IPS-18a (cell line): ENCODE data around the gene SLC17A9.
A peak's percentile ranks its signal among the peaks of the same experiment; 100 is the strongest.

Source experiments
- H3K27ac ChIP-seq: one replicate; pipeline ENCODE4 v1.5.1; 2013; ENCODE audit warnings: low read length
- H3K27me3 ChIP-seq: one replicate; pipeline ENCODE4 v1.6.1; 2013; ENCODE audit warnings: mild to moderate bottlenecking, low read length; ENCODE audit not compliant: control insufficient read depth, insufficient read depth
- H3K36me3 ChIP-seq: one replicate; pipeline ENCODE4 v1.6.1; 2013; ENCODE audit warnings: low read depth, low read length; ENCODE audit not compliant: control insufficient read depth
- H3K4me1 ChIP-seq: one replicate; pipeline ENCODE4 v1.6.1; 2013; ENCODE audit warnings: low read depth, low read length; ENCODE audit not compliant: control insufficient read depth
- H3K4me3 ChIP-seq: one replicate; pipeline ENCODE4 v1.5.1; 2013; ENCODE audit warnings: low read length
- H3K9ac ChIP-seq: one replicate; pipeline ENCODE4 v1.6.1; 2013; ENCODE audit warnings: mild to moderate bottlenecking, low read length, moderate library complexity
- H3K9me3 ChIP-seq: one replicate; pipeline ENCODE4 v1.6.1; 2013; ENCODE audit warnings: low read depth, low read length; ENCODE audit not compliant: control insufficient read depth

The SLC17A9 gene, protein sequence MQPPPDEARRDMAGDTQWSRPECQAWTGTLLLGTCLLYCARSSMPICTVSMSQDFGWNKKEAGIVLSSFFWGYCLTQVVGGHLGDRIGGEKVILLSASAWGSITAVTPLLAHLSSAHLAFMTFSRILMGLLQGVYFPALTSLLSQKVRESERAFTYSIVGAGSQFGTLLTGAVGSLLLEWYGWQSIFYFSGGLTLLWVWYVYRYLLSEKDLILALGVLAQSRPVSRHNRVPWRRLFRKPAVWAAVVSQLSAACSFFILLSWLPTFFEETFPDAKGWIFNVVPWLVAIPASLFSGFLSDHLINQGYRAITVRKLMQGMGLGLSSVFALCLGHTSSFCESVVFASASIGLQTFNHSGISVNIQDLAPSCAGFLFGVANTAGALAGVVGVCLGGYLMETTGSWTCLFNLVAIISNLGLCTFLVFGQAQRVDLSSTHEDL

GRCh38 chr20:62952373-62952967 is at the start of gene SLC17A9:
Gene SLC17A9 (plus strand): TSS chr20:62952709. CDS start chr20:62952831, 122 bp downstream.
- peaks cover 15% of the 10 kb centered on the region for H3K4me1 ChIP-seq
- H3K9me3 ChIP-seq, result no peaks in the 10 kb centered on the region
- peak within 1 kb of the TSS; percentile 48 for H3K4me3 ChIP-seq
- no peak within 1 kb of the TSS for H3K27ac ChIP-seq
- no peaks in the 10 kb centered on the region for H3K27me3 ChIP-seq
- H3K36me3 ChIP-seq, result peaks cover 16% of the 10 kb centered on the region
- H3K9ac ChIP-seq, result no peak within 1 kb of the TSS

DNA sequence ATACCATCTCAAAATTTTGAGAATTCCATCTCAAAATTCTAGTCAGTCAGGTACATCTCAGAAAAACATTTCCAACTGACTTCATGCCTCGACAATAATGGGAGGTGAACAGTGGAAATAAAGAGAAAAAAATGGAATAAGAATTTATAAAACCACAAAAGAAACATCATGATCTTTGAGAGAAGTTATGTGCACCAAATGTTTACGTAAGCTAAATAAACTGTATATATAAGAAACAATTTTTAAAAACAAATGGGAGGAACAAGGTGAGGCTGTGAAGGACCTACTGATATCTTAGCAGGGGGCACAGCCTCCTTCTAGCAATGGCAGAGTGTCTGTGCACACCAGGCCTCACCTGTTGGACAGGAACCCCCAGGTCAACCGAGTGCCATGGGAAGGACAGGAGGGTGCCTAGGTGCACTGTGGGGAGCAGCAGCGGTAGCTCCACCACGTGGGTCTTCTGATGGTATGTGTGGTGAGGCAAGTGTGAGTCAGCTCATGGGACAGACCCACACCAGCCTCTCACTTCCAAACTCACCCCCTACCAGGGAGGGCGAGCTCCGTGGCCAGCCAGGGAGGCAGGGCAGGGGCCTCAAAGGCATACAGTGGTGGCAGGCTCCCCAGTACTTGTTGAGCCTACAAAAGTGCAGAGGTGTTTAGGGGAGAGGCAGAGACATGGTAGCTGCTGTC is 49.4 kb upstream of the SLC17A9 start:
- Histone ChIP-seq H3K27ac (no peak overlapping the region), H3K9me3 (no peaks in the 10 kb centered on the region), H3K4me1 (peaks cover 22% of the 10 kb centered on the region), H3K27me3 (no peaks in the 10 kb centered on the region), H3K36me3 (peaks cover 66% of the 10 kb centered on the region), H3K9ac (no peak overlapping the region), H3K4me3 (no peak overlapping the region)

DNA sequence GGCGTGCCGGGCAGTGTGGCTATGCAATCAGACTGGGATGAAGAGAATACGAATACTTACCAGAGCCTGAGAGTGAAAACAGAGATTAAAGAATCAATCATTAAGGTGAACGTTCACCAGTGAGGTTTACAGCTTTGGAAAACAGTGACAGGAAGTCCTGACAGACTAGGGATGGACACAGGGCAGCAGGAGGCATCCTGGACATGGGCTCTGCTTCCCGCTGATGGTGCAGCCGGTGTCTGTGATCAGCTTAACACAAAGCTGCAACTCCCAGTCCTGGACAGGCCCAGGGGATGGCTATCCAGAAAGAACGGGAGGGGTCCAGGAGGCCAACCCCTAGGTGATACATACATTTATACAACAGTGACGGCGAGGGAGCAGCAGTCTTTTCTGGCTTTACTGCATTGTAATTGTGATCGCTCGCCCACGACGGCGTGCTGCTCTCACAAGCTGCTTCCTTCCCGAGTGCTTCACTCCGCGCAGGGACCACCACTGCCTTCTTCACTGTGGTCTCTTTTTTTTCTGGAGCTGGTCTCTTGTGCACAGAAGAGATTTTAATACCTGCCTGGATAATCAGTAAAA is 46.9 kb upstream of the SLC17A9 start:
- Histone ChIP-seq H3K27ac (no peak overlapping the region), H3K4me1 (peaks cover 5% of the 10 kb centered on the region), H3K4me3 (no peak overlapping the region), H3K9ac (no peak overlapping the region), H3K36me3 (peaks cover 90% of the 10 kb centered on the region), H3K27me3 (no peaks in the 10 kb centered on the region), H3K9me3 (no peaks in the 10 kb centered on the region)

- Histone ChIP-seq H3K27me3 (no peaks in the 10 kb centered on the region), H3K36me3 (peaks cover 94% of the 10 kb centered on the region), H3K9ac (no peak overlapping the region), H3K4me1 (no peaks in the 10 kb centered on the region), H3K4me3 (no peak overlapping the region), H3K9me3 (no peaks in the 10 kb centered on the region), H3K27ac (no peak overlapping the region)
Measured at GRCh38 chr20:62906209-62906608, 46.3 kb upstream of the SLC17A9 start.

DNA sequence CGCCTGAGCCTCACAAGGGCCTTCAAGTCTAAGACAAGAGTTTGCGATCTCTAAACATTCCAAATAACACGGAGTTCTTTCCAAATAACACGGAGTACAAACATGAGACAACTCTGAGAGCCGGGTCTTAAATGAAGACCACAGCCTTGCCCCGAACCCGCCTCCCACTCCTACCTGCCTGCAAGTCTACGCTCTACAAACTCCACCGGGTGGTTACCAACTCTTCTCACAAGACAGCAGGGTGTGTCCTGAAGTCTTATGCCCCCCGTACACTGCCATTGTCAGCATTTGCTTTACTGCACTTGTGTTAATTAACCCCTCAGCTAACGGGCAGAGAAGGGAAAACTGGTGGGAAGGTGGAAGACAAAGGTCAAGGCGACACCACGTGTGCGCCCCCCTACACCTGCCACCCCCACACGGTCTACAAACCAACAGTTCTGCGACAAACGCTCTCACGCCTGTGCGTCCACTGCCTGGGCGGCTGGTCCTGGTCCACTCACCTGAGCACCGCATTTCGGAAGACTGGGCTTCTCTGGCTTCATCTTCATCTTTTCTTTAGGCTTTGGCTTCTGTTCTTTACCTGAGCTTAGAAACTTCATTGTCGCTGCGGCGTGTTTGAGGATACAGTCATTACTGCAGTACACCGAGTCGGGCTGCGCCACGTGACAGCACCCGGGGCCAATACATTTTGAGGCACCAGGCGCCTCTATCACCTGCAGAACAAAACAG is 45.7 kb upstream of the SLC17A9 start:
- Histone ChIP-seq H3K27me3 (no peaks in the 10 kb centered on the region), H3K9me3 (no peaks in the 10 kb centered on the region), H3K4me3 (no peak overlapping the region), H3K36me3 (peaks cover 94% of the 10 kb centered on the region), H3K9ac (no peak overlapping the region), H3K4me1 (no peaks in the 10 kb centered on the region), H3K27ac (no peak overlapping the region)

DNA sequence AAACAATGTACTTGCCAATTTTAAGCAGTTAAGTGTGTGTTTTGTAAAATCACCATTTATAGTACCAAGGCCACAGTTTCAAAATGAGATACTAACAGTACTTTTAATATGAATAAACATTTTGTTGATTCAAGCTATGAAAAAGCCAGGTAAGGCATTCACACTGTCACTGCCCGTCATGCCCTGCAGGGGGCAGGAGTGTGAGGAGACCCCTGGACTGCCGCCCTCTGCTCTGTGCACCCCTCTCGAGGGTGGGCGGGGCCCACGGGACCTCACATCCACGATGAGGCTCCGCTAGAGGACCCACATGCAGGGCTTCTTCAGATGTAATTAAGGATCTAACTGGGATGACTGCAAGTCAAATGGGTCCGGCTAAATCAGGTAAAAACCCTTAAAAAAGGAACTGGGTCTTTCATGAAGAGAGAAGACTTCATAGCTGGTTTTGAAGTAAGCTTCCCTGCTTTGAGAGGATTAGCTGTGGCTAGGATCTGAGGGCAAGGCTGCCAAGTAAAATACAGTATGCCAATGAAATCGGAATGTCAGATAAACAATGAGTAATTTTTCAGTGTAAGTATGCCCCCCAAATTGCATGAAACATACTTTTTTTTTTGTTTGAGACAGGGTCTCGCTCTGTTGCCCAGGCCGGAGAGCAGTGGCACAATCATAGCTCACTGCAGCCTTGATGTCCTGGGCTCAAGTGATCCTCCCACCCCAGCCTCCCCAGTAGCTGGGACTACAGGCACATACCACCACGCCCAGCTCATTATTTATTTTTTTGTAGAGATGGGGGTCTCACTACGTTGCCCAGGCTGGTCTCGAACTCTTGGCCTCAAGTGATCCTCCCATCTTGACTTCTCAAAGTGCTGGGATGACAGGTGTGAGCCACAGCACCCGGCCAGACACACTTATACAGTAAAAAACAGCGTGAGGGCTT is 44.9 kb upstream of the SLC17A9 start:
- Histone ChIP-seq H3K9me3 (no peaks in the 10 kb centered on the region), H3K9ac (no peak overlapping the region), H3K27me3 (no peaks in the 10 kb centered on the region), H3K27ac (no peak overlapping the region), H3K4me3 (no peak overlapping the region), H3K4me1 (no peaks in the 10 kb centered on the region), H3K36me3 (peaks cover 90% of the 10 kb centered on the region)

DNA sequence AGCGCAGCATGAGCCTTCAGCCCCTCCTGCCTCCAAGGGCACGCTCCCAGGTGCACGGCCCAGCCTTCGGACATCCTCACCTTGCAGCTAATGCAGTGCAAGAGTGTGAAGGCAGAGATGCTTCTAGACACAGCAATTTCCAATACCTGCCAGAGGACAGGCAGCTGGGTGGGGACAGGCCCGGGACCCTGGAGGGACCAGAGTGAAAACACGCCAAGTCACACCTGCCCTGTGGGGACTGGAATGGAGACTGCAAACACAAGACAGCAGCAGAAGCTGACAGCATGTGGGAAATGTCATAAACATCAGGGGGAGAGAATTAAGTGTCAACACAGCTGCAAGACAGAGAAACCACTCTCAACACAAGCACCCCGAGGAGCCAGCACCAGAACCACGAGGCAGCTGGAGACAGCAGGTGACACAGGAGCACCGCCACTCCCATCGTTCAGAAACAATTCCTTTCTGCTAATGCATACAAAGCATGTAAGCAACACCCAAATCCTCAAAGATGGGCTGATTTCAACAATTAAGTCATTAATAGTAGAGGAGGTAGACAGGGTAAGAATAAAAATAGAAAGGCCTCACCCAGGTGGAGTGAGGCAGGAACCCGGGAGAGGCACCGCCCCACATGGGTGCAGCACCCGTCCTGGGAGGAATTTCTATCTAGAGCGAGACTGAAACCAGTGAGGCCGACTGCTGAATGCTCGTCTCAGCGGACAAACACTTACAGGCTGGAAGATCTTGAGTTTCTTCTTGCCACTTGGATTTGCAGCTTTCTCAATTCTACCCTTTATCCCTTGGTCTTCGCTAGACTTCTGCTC is 43.3 kb upstream of the SLC17A9 start:
- H3K36me3 ChIP-seq, result peaks cover 86% of the 10 kb centered on the region
- no peaks in the 10 kb centered on the region for H3K27me3 ChIP-seq
- H3K9me3 ChIP-seq, result no peaks in the 10 kb centered on the region

GRCh38 chr20:62910217-62910766 is 42.2 kb upstream of the SLC17A9 start:
- Histone ChIP-seq H3K4me1 (peaks cover 5% of the 10 kb centered on the region), H3K27ac (no peak overlapping the region), H3K9ac (no peak overlapping the region), H3K9me3 (no peaks in the 10 kb centered on the region), H3K4me3 (no peak overlapping the region), H3K27me3 (no peaks in the 10 kb centered on the region), H3K36me3 (peaks cover 76% of the 10 kb centered on the region)

More for the DNA sequence above, 43.3 kb upstream of the SLC17A9 start:
- no peak overlapping the region for H3K9ac ChIP-seq
- H3K4me3 ChIP-seq, result no peak overlapping the region
- no peaks in the 10 kb centered on the region for H3K4me1 ChIP-seq
- no peak overlapping the region for H3K27ac ChIP-seq

GRCh38 chr20:62910777-62911497 is 41.6 kb upstream of the SLC17A9 start:
- peaks cover 70% of the 10 kb centered on the region for H3K36me3 ChIP-seq
- no peak overlapping the region for H3K27ac ChIP-seq
- H3K9ac ChIP-seq, result no peak overlapping the region
- H3K27me3 ChIP-seq, result no peaks in the 10 kb centered on the region
- H3K4me3 ChIP-seq, result no peak overlapping the region
- no peaks in the 10 kb centered on the region for H3K9me3 ChIP-seq
- H3K4me1 ChIP-seq, result peaks cover 11% of the 10 kb centered on the region
